ENCODE measurements around the gene LSM2. TPM values are rescaled to one million over a fixed set of nuclear protein-coding genes. Genes with fewer than 3 reads are reported as not detected.
A peak's percentile ranks its signal among the peaks of the same experiment; 100 is the strongest.
"Not testable (repeated sequence)": the region's sequence is repeated elsewhere in the genome, so short reads cannot be mapped to it uniquely, and the experiment has no call there.

The LSM2 gene
- total RNA-seq, 4 donors from 2014 or later, result 27.1 to 70.8 (median 36.6) TPM

GRCh38 chr6:31819871-31820299 lies 13.1 kb upstream of the LSM2 start:
- intact Hi-C loops (cut with DNase I), result no loop called here
- Histone ChIP-seq H3K4me1 (peaks cover 29 to 74% (median 55%) of the 10 kb centered on the region in 3 donors), H3K36me3 (no peaks in the 10 kb centered on the region), H3K27me3 (no peaks in the 10 kb centered on the region), H3K4me3 (peak overlapping the region in 2 of 4 donors; percentile 2 to 60), H3K27ac (peak overlapping the region; percentile 70 to 100 (median 92)), H3K9me3 (no peaks in the 10 kb centered on the region)
- DNase-seq, result no peak
- TF ChIP-seq CTCF (IDR thresholded peaks at IDR 0.05), result no peak

GRCh38 chr6:31817929-31818511 lies 11.3 kb upstream of the LSM2 start:
- DNase-seq; H3K36me3 ChIP-seq; intact Hi-C loops (cut with DNase I); H3K27me3 ChIP-seq; H3K9me3 ChIP-seq: not testable (repeated sequence)
- 31 to 38% methylated on average over 7 to 8 of the region's 8 CpGs for WGBS, 2 donors
- Histone ChIP-seq H3K4me3 (peak overlapping the region; percentile 39 to 71 (median 58)), H3K4me1 (peaks cover 32 to 72% (median 49%) of the 10 kb centered on the region in 3 donors), H3K27ac (peak overlapping the region; percentile 61 to 100 (median 92))

- H3K4me1 ChIP-seq, result peaks cover 29 to 72% (median 45%) of the 10 kb centered on the region in 3 donors
- H3K27ac ChIP-seq, result peak overlapping the region; percentile 61 to 100 (median 92)
- DNase-seq; H3K36me3 ChIP-seq; H3K27me3 ChIP-seq; intact Hi-C loops (cut with DNase I); H3K9me3 ChIP-seq: not testable (repeated sequence)
- peak overlapping the region; percentile 39 to 71 (median 58) for H3K4me3 ChIP-seq
- 21 to 25% methylated on average over 16 to 19 of the region's 37 CpGs for WGBS, 2 donors
These were observed 10.6 kb upstream of the LSM2 start for GRCh38 chr6:31817133-31817928.

- no peaks in the 10 kb centered on the region for H3K36me3 ChIP-seq
- H3K4me3 ChIP-seq, result peak within 1 kb of the TSS; percentile 50 to 84 (median 64)
- intact Hi-C loops (cut with DNase I), result no loop called here
- peak within 1 kb of the TSS; percentile 91 to 99 (median 97) for H3K27ac ChIP-seq
- no peaks in the 10 kb centered on the region for H3K9me3 ChIP-seq
- TF ChIP-seq POLR2A (IDR thresholded peaks at IDR 0.05), result peak; percentile 67 to 100 (median 100)
- peak in 1 of 6 experiments; percentile 22 for TF ChIP-seq CTCF (IDR thresholded peaks at IDR 0.05)
- H3K27me3 ChIP-seq, result no peaks in the 10 kb centered on the region
- peaks cover 27 to 54% (median 32%) of the 10 kb centered on the region in 3 donors for H3K4me1 ChIP-seq
- 0% methylated on average over 6 to 8 of the region's 56 CpGs for WGBS, 2 donors
- peak; percentile 61 for DNase-seq
These were observed 8.5 kb upstream of the LSM2 start, which contains the start of the genes HSPA1A and HSPA1L for GRCh38 chr6:31815025-31815838. Gene HSPA1A (plus strand): TSS chr6:31815543. CDS start chr6:31815757, 214 bp downstream. Gene HSPA1L (minus strand): TSS chr6:31815283. CDS start chr6:31811972, 3,311 bp downstream.

GRCh38 chr6:31814677-31815024 lies 7.9 kb upstream of the LSM2 start:
- Histone ChIP-seq H3K27me3 (no peaks in the 10 kb centered on the region), H3K4me3 (peak overlapping the region; percentile 50 to 84 (median 64)), H3K36me3 (no peaks in the 10 kb centered on the region), H3K4me1 (peaks cover 22 to 48% (median 26%) of the 10 kb centered on the region in 3 donors), H3K9me3 (no peaks in the 10 kb centered on the region), H3K27ac (peak overlapping the region; percentile 91 to 99 (median 97))
- peak; percentile 45 for DNase-seq
- peak in 3 of 4 donors; percentile 17 to 28 (median 26) for TF ChIP-seq POLR2A (IDR thresholded peaks at IDR 0.05)
- no peak for TF ChIP-seq CTCF (IDR thresholded peaks at IDR 0.05)
- intact Hi-C loops (cut with DNase I), result no loop called here
- WGBS, 2 donors, result 0 to 1% methylated on average over 5 to 9 of the region's 13 CpGs
